ENCODE data around the gene LRRC2.

LRRC2 gene

GRCh38 chr3:46566040-46566641 lies at the start of gene LRRC2:
Gene LRRC2, minus strand, starts transcription at chr3:46566302. Its CDS starts 14,711 bp downstream, at chr3:46551591.
- TF ChIP-seq ZFX (IDR thresholded peaks at IDR 0.05; ENCODE audit: borderline replicate concordance) (no peak), CTCF (IDR thresholded peaks at IDR 0.05) (no peak)
- peak within 1 kb of the TSS; percentile 22 for H3K27ac ChIP-seq

- H3K27ac ChIP-seq: no peak overlapping the region
- TF ChIP-seq ZFX (IDR thresholded peaks at IDR 0.05; ENCODE audit: borderline replicate concordance) (no peak), CTCF (IDR thresholded peaks at IDR 0.05) (no peak)
Measured at GRCh38 chr3:46615050-46615775, 49.1 kb upstream of the LRRC2 start.

- H3K27ac ChIP-seq: no peak overlapping the region
- TF ChIP-seq CTCF (IDR thresholded peaks at IDR 0.05) (no peak), ZFX (IDR thresholded peaks at IDR 0.05; ENCODE audit: borderline replicate concordance) (no peak)
Measured at GRCh38 chr3:46614431-46614830, 48.3 kb upstream of the LRRC2 start.

- TF ChIP-seq CTCF (IDR thresholded peaks at IDR 0.05): no peak
- TF ChIP-seq ZFX (IDR thresholded peaks at IDR 0.05; ENCODE audit: borderline replicate concordance): no peak
- no peak overlapping the region for H3K27ac ChIP-seq
Measured at GRCh38 chr3:46613313-46614005, 47.4 kb upstream of the LRRC2 start.

GRCh38 chr3:46612324-46612723 lies 46.2 kb upstream of the LRRC2 start, which contains the start of gene FAM240A:
Gene FAM240A, plus strand, starts transcription at chr3:46612525. Its CDS starts 159 bp downstream, at chr3:46612684.
- H3K27ac ChIP-seq: no peak within 1 kb of the TSS

GRCh38 chr3:46609944-46610722 lies 44.0 kb upstream of the LRRC2 start:
- H3K27ac ChIP-seq: no peak overlapping the region
- no peak for TF ChIP-seq ZFX (IDR thresholded peaks at IDR 0.05; ENCODE audit: borderline replicate concordance)
- TF ChIP-seq CTCF (IDR thresholded peaks at IDR 0.05): no peak

More at GRCh38 chr3:46612324-46612723, 46.2 kb upstream of the LRRC2 start, which contains the start of gene FAM240A:
- TF ChIP-seq CTCF (IDR thresholded peaks at IDR 0.05): no peak
- no peak for TF ChIP-seq ZFX (IDR thresholded peaks at IDR 0.05; ENCODE audit: borderline replicate concordance)
